ENCODE data around the gene TBATA.

Gene TBATA

DNA sequence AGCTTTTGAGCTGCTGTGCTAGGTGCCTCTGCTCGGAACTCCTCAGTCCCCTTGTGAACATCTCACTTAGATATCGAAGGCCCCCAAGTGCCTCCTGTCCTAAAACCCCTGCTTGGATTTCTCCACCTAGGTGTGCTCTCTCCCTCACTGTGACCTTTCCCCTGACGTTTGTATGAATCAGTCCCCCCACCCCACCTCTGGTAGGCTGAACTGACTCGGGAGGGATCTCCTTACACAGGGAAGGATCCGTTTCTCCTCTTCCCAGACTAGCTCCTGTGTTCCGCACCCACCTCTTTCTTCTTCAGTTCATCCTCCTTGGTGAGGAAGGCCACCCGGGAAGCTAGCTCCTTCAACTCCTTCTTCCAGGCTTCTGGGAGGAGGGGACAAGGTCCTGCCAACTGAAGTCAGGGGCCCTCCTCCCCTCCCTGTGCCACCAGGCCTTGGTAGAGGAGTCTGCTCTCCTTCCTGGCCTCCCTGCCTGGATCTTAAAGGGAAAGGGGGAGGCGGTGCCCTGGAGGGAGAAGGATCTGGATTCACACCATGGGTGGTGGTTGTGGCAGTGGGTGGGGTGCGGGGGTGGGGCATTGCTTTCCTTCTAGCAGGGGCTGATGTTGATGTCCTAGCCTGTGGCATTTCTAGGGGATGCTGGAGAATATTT, 6.8 kb downstream of the TBATA start:
- Histone ChIP-seq H3K4me2 (ENCODE audit: low read length) (no peak overlapping the region), H3K18ac (ENCODE audit: low read length) (no peak overlapping the region), H3K79me1 (ENCODE audit: low read length) (no peaks in the 10 kb centered on the region), H3K23ac (ENCODE audit: low read length) (no peak overlapping the region), H3K27ac (ENCODE audit: low read depth, low read length) (no peak overlapping the region), H3K4ac (ENCODE audit: low read depth, low read length) (no peak overlapping the region), H3K9ac (ENCODE audit: low read length) (no peak overlapping the region), H2AK5ac (ENCODE audit: low read length) (no peak overlapping the region), H3K4me3 (ENCODE audit: low read depth, low read length) (no peak overlapping the region), H3K27me3 (ENCODE audit: insufficient read depth, low read length) (no peaks in the 10 kb centered on the region), H4K91ac (ENCODE audit: low read depth, low read length) (no peak overlapping the region), H3K9me3 (ENCODE audit: insufficient read depth, low read depth, low read length) (no peaks in the 10 kb centered on the region), H2BK12ac (ENCODE audit: low read length) (no peak overlapping the region), H2AFZ (ENCODE audit: insufficient read depth, low read length, poor library complexity) (no peak overlapping the region), H2BK120ac (ENCODE audit: insufficient read depth, low read length, poor library complexity) (no peak overlapping the region), H3K4me1 (ENCODE audit: control insufficient read depth in 1 of 2, insufficient read depth in 2 of 2, low read length in 2 of 2) (no peaks in the 10 kb centered on the region), H3K14ac (ENCODE audit: low read length) (no peak overlapping the region), H4K12ac (ENCODE audit: low read depth, low read length) (no peak overlapping the region), H3K79me2 (ENCODE audit: control insufficient read depth, insufficient read depth, low read length, poor library complexity) (no peaks in the 10 kb centered on the region), H4K8ac (ENCODE audit: low read depth, low read length) (no peak overlapping the region), H2BK5ac (ENCODE audit: low read depth, low read length, poor library complexity) (no peak overlapping the region), H3K36me3 (ENCODE audit: control insufficient read depth in 1 of 2, insufficient read depth in 2 of 2, low read length in 2 of 2) (no peaks in the 10 kb centered on the region)
- WGBS (ENCODE audit: extremely low coverage, insufficient coverage, insufficient read length), result no CpG with 5 or more reads among the region's 9 CpGs
- DNase-seq, result no peak

DNA sequence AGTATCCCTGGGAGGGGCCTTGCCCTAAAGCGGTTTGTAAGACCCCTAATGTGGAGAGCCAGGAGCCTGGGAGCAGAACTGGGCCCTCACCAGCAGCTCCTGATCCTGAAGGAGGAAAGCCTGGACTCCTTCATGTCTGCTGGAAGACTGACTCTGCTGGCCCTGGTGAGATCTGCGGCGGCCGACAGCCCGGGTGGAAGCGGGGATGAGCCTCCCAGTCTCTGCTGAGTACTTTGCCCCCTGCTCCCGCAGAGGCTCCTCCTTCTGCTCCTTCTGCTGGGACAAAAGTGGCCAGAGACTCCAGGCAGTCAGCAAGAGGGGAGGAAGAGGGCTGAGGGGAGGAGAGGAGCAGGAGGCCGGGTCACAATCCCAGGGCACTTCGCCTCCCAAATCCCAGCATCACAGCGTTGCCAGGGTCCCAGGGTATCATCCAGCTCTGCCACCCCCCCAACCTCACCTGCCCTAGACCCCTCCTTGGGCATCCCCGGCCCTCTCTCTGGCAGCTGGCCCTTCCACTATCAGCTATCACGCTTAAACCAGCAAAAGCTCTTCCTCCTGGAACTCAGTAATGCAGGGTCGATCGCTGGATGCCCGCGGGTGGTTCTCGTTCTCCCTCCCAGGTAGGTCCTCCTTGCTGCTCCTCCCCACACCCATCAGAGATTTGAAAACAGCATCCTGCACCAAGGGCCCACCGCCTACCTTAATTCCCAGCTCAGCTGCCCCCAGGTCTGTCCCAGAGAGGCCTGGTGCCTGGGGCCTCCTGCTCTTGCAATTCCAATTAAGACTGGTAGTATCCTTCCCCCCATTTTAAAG, 7.9 kb downstream of the TBATA start:
- no CpG with 5 or more reads among the region's 18 CpGs for WGBS (ENCODE audit: extremely low coverage, insufficient coverage, insufficient read length)
- Histone ChIP-seq H3K18ac (ENCODE audit: low read length) (no peak overlapping the region), H3K27me3 (ENCODE audit: insufficient read depth, low read length) (no peaks in the 10 kb centered on the region), H2BK12ac (ENCODE audit: low read length) (no peak overlapping the region), H2AK5ac (ENCODE audit: low read length) (no peak overlapping the region), H3K9ac (ENCODE audit: low read length) (no peak overlapping the region), H4K91ac (ENCODE audit: low read depth, low read length) (no peak overlapping the region), H3K23ac (ENCODE audit: low read length) (no peak overlapping the region), H3K4me2 (ENCODE audit: low read length) (no peak overlapping the region), H3K9me3 (ENCODE audit: insufficient read depth, low read depth, low read length) (no peaks in the 10 kb centered on the region), H3K27ac (ENCODE audit: low read depth, low read length) (no peak overlapping the region), H3K36me3 (ENCODE audit: control insufficient read depth in 1 of 2, insufficient read depth in 2 of 2, low read length in 2 of 2) (no peaks in the 10 kb centered on the region), H2BK120ac (ENCODE audit: insufficient read depth, low read length, poor library complexity) (no peak overlapping the region), H2AFZ (ENCODE audit: insufficient read depth, low read length, poor library complexity) (no peak overlapping the region), H3K4ac (ENCODE audit: low read depth, low read length) (no peak overlapping the region), H3K79me2 (ENCODE audit: control insufficient read depth, insufficient read depth, low read length, poor library complexity) (no peaks in the 10 kb centered on the region), H2BK5ac (ENCODE audit: low read depth, low read length, poor library complexity) (no peak overlapping the region), H4K8ac (ENCODE audit: low read depth, low read length) (no peak overlapping the region), H3K4me3 (ENCODE audit: low read depth, low read length) (no peak overlapping the region), H3K79me1 (ENCODE audit: low read length) (no peaks in the 10 kb centered on the region), H3K4me1 (ENCODE audit: control insufficient read depth in 1 of 2, insufficient read depth in 2 of 2, low read length in 2 of 2) (no peaks in the 10 kb centered on the region), H4K12ac (ENCODE audit: low read depth, low read length) (no peak overlapping the region), H3K14ac (ENCODE audit: low read length) (no peak overlapping the region)
- no peak for DNase-seq

- Histone ChIP-seq H2BK120ac (ENCODE audit: insufficient read depth, low read length, poor library complexity) (no peak overlapping the region), H3K36me3 (ENCODE audit: control insufficient read depth in 1 of 2, insufficient read depth in 2 of 2, low read length in 2 of 2) (no peaks in the 10 kb centered on the region), H3K4me1 (ENCODE audit: control insufficient read depth in 1 of 2, insufficient read depth in 2 of 2, low read length in 2 of 2) (no peaks in the 10 kb centered on the region), H3K79me2 (ENCODE audit: control insufficient read depth, insufficient read depth, low read length, poor library complexity) (no peaks in the 10 kb centered on the region), H2BK5ac (ENCODE audit: low read depth, low read length, poor library complexity) (no peak overlapping the region), H3K79me1 (ENCODE audit: low read length) (no peaks in the 10 kb centered on the region), H4K91ac (ENCODE audit: low read depth, low read length) (no peak overlapping the region), H3K14ac (ENCODE audit: low read length) (no peak overlapping the region), H3K4me3 (ENCODE audit: low read depth, low read length) (no peak overlapping the region), H3K4ac (ENCODE audit: low read depth, low read length) (no peak overlapping the region), H4K8ac (ENCODE audit: low read depth, low read length) (no peak overlapping the region), H2AK5ac (ENCODE audit: low read length) (no peak overlapping the region), H3K27me3 (ENCODE audit: insufficient read depth, low read length) (no peaks in the 10 kb centered on the region), H2BK12ac (ENCODE audit: low read length) (no peak overlapping the region), H3K9ac (ENCODE audit: low read length) (no peak overlapping the region), H3K27ac (ENCODE audit: low read depth, low read length) (no peak overlapping the region), H2AFZ (ENCODE audit: insufficient read depth, low read length, poor library complexity) (no peak overlapping the region), H3K18ac (ENCODE audit: low read length) (no peak overlapping the region), H3K9me3 (ENCODE audit: insufficient read depth, low read depth, low read length) (no peaks in the 10 kb centered on the region), H4K12ac (ENCODE audit: low read depth, low read length) (no peak overlapping the region), H3K4me2 (ENCODE audit: low read length) (no peak overlapping the region), H3K23ac (ENCODE audit: low read length) (no peak overlapping the region)
- DNase-seq, result no peak
- no CpG with 5 or more reads among the region's 11 CpGs for WGBS (ENCODE audit: extremely low coverage, insufficient coverage, insufficient read length)
Observed at GRCh38 chr10:70776455-70777005, 8.6 kb downstream of the TBATA start.

DNA sequence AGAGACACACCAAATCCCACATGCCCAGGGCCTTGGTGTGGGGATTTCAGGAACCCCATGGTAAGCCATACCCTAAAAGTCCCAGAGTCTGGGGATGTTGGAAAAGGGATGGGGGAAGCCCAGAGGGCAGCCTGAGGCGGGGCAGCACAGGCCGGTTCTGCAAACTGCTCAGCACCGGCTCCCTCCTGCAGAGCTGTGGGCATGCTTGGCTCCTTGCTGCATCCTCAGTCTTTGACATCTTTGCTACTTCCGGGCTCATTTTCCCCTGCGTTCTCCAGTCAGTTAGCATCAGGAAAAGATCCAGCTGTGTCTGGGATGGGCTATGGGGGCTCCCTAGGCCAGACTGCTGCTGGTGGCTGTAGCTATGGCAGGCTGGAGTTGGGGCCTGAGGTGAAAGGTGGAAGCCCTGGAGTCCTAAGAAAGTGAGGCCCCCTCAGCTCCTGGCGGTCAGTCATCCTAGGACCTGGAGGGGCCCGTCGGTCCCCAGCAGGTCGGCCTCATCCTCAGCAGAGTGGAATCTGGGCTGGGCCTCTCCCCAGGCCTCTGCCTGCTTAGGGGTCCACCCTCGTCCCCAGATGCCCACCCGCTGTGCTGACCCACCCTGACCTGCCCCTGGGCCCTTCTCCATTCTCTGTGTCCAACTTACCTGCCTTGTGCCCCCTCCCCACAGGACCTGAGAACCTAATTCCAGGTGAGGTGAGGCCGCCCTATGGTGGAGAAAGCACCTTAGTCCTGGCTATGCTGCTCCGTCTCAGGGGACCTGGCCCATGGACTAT, 9.3 kb downstream of the TBATA start:
- no peak overlapping the region for H2BK5ac ChIP-seq (ENCODE audit: low read depth, low read length, poor library complexity)
- no peak overlapping the region for H3K4ac ChIP-seq (ENCODE audit: low read depth, low read length)
- DNase-seq, result no peak
- no peak overlapping the region for H4K91ac ChIP-seq (ENCODE audit: low read depth, low read length)
- H3K27ac ChIP-seq (ENCODE audit: low read depth, low read length), result no peak overlapping the region
- no peaks in the 10 kb centered on the region for H3K27me3 ChIP-seq (ENCODE audit: insufficient read depth, low read length)
- no peaks in the 10 kb centered on the region for H3K4me1 ChIP-seq (ENCODE audit: control insufficient read depth in 1 of 2, insufficient read depth in 2 of 2, low read length in 2 of 2)
- no peak overlapping the region for H2BK120ac ChIP-seq (ENCODE audit: insufficient read depth, low read length, poor library complexity)
- H2AFZ ChIP-seq (ENCODE audit: insufficient read depth, low read length, poor library complexity), result no peak overlapping the region
- H2AK5ac ChIP-seq (ENCODE audit: low read length), result no peak overlapping the region
- H3K18ac ChIP-seq (ENCODE audit: low read length), result no peak overlapping the region
- H3K9ac ChIP-seq (ENCODE audit: low read length), result no peak overlapping the region
- H3K14ac ChIP-seq (ENCODE audit: low read length), result no peak overlapping the region
- no peak overlapping the region for H3K23ac ChIP-seq (ENCODE audit: low read length)
- H3K4me3 ChIP-seq (ENCODE audit: low read depth, low read length), result no peak overlapping the region
- H3K36me3 ChIP-seq (ENCODE audit: control insufficient read depth in 1 of 2, insufficient read depth in 2 of 2, low read length in 2 of 2), result no peaks in the 10 kb centered on the region
- H3K4me2 ChIP-seq (ENCODE audit: low read length), result no peak overlapping the region
- no peaks in the 10 kb centered on the region for H3K79me1 ChIP-seq (ENCODE audit: low read length)
- no peaks in the 10 kb centered on the region for H3K79me2 ChIP-seq (ENCODE audit: control insufficient read depth, insufficient read depth, low read length, poor library complexity)
- no peaks in the 10 kb centered on the region for H3K9me3 ChIP-seq (ENCODE audit: insufficient read depth, low read depth, low read length)
- H2BK12ac ChIP-seq (ENCODE audit: low read length), result no peak overlapping the region
- H4K8ac ChIP-seq (ENCODE audit: low read depth, low read length), result no peak overlapping the region
- H4K12ac ChIP-seq (ENCODE audit: low read depth, low read length), result no peak overlapping the region
- WGBS (ENCODE audit: extremely low coverage, insufficient coverage, insufficient read length), result no CpG with 5 or more reads among the region's 13 CpGs

Measured in trophoblast cell (in vitro differentiated cells and primary cell).